Measurements from ENCODE around the gene NKIRAS1. TPM values are rescaled to one million over a fixed set of nuclear protein-coding genes. Genes with fewer than 3 reads are reported as not detected.

The NKIRAS1 gene
- total RNA-seq, 1 experiment from 2014 or later = 8.9 TPM

- BruUV-seq (replicated peaks) = no TSS peak
- in situ Hi-C loops (cut with HindIII; ENCODE audit: low pct_unique_long_range_greater_than_20kb, low sequenced_read_pairs) = no loop called here
- peak within 1 kb of the TSS; percentile 86 for H3K27ac ChIP-seq (ENCODE audit: low read length)
- no peaks in the 10 kb centered on the region for H3K9me3 ChIP-seq (ENCODE audit: control insufficient read depth, insufficient read depth, low read depth, low read length)
- peak; percentile 77; the same call in 1 of the 2 replicates for TF ChIP-seq SIN3A (IDR thresholded peaks at IDR 0.05; ENCODE audit: borderline replicate concordance, insufficient read depth, low read depth, low read length)
- TF ChIP-seq TCF7L2 (IDR thresholded peaks at IDR 0.05; ENCODE audit: low read depth, low read length) = no peak
- no peaks in the 10 kb centered on the region; the same call in 1 of the 2 replicates for H3K36me3 ChIP-seq (ENCODE audit: control insufficient read depth, insufficient read depth, low read length)
- intact Hi-C loops (cut with micrococcal nuclease; ENCODE audit: unreplicated experiment) = no loop called here
- no peak for DNase-seq (ENCODE audit: low read depth, low spot score)
- POLR2A ChIA-PET = no interaction called here
- ATAC-seq = peak; percentile 74
- no peaks in the 10 kb centered on the region for H3K27me3 ChIP-seq (ENCODE audit: control insufficient read depth, insufficient read depth, low read length)
- peaks cover 33% of the 10 kb centered on the region for H3K4me1 ChIP-seq (ENCODE audit: control insufficient read depth, insufficient read depth, low read length)
- CTCF ChIA-PET = no interaction called here
- H3K4me3 ChIP-seq (ENCODE audit: low read depth in 2 of 2, low read length in 2 of 2) = peak within 1 kb of the TSS; percentile 68 to 80
Measured at GRCh38 chr3:23944861-23945662, 28.3 kb upstream of the NKIRAS1 start, which contains the start of gene NR1D2. TSS of gene NR1D2 (plus strand) at chr3:23945286. CDS start at chr3:23945579, 293 bp downstream.

GRCh38 chr3:23944007-23944783 is 27.4 kb upstream of the NKIRAS1 start:
- no peak for TF ChIP-seq SIN3A (IDR thresholded peaks at IDR 0.05; ENCODE audit: borderline replicate concordance, insufficient read depth, low read depth, low read length)
- TF ChIP-seq CTCF (IDR thresholded peaks at IDR 0.05) = no peak
- no peak for TF ChIP-seq REST (IDR thresholded peaks at IDR 0.05; ENCODE audit: insufficient read depth in 1 of 2, low read depth in 2 of 2, low read length in 1 of 2)
- no peak for TF ChIP-seq TCF7L2 (IDR thresholded peaks at IDR 0.05; ENCODE audit: low read depth, low read length)
- no peak for TF ChIP-seq POLR2AphosphoS5 (IDR thresholded peaks at IDR 0.05; ENCODE audit: low read depth, low read length)
- BruUV-seq (replicated peaks) = TSS peak; percentile 80
- in situ Hi-C loops (cut with HindIII; ENCODE audit: low pct_unique_long_range_greater_than_20kb, low sequenced_read_pairs) = no loop called here
- CTCF ChIA-PET = no interaction called here
- DNase-seq (ENCODE audit: low read depth, low spot score) = no peak
- peak overlapping the region; percentile 48; the same call in 1 of the 2 replicates for H3K27ac ChIP-seq (ENCODE audit: low read length)
- peak overlapping the region; percentile 66 to 68 for H3K4me3 ChIP-seq (ENCODE audit: low read depth in 2 of 2, low read length in 2 of 2)
- peaks cover 25% of the 10 kb centered on the region for H3K4me1 ChIP-seq (ENCODE audit: control insufficient read depth, insufficient read depth, low read length)
- H3K36me3 ChIP-seq (ENCODE audit: control insufficient read depth, insufficient read depth, low read length) = no peaks in the 10 kb centered on the region; the same call in 1 of the 2 replicates
- H3K9me3 ChIP-seq (ENCODE audit: control insufficient read depth, insufficient read depth, low read depth, low read length) = no peaks in the 10 kb centered on the region
- intact Hi-C loops (cut with micrococcal nuclease; ENCODE audit: unreplicated experiment) = no loop called here
- POLR2A ChIA-PET = no interaction called here
- no peaks in the 10 kb centered on the region for H3K27me3 ChIP-seq (ENCODE audit: control insufficient read depth, insufficient read depth, low read length)
- no peak for ATAC-seq
